ENCODE results near the gene MREG. TPM values are rescaled to one million over a fixed set of nuclear protein-coding genes. Genes with fewer than 3 reads are reported as not detected.

MREG gene
- total RNA-seq, 1 donor from 2014 or later, result 19.1 TPM

- peaks cover 2% of the 10 kb centered on the region for H3K9me3 Mint-ChIP-seq
- DNase-seq (ENCODE audit: low spot score), result no peak
- no peak overlapping the region for H3K27ac ChIP-seq
Measured at GRCh38 chr2:215921895-215922294, 91.5 kb downstream of the MREG start.

GRCh38 chr2:215920244-215921100 lies 92.9 kb downstream of the MREG start:
- Mint-ChIP-seq H3K36me3 (no peaks in the 10 kb centered on the region), H3K4me3 (no peak overlapping the region), H3K4me1 (peaks cover 21% of the 10 kb centered on the region), H3K27me3 (ENCODE audit: insufficient read depth, low read depth) (peaks cover 7% of the 10 kb centered on the region), H3K9me3 (peaks cover 2% of the 10 kb centered on the region), H3K27ac (no peak overlapping the region)
- no peaks in the 10 kb centered on the region for H4K20me1 ChIP-seq (ENCODE audit: low read depth)
- H2AFZ ChIP-seq (replicated peaks), result peak overlapping the region; percentile 80
- peak; percentile 73 for DNase-seq (ENCODE audit: low spot score)
- H3K27me3 ChIP-seq, result no peaks in the 10 kb centered on the region
- no peaks in the 10 kb centered on the region for H3K9me3 ChIP-seq (ENCODE audit: low read depth)
- TF ChIP-seq EZH2phosphoT487 (IDR thresholded peaks at IDR 0.05) (no peak), EZH2 (IDR thresholded peaks at IDR 0.05) (no peak), CTCF (IDR thresholded peaks at IDR 0.05) (peak; percentile 87)
- H3K79me2 ChIP-seq (ENCODE audit: low read depth), result no peaks in the 10 kb centered on the region
- H3K4me2 ChIP-seq, result no peak overlapping the region
- H3K4me1 ChIP-seq, result no peaks in the 10 kb centered on the region
- H3K27ac ChIP-seq, result no peak overlapping the region
- H3K9ac ChIP-seq, result no peak overlapping the region
- H3K36me3 ChIP-seq, result no peaks in the 10 kb centered on the region
- no peak overlapping the region for H3K4me3 ChIP-seq
- peaks cover 3% of the 10 kb centered on the region for H3F3A ChIP-seq (ENCODE audit: low read depth)

More at GRCh38 chr2:215921895-215922294, 91.5 kb downstream of the MREG start:
- peaks cover 7% of the 10 kb centered on the region for H3K27me3 Mint-ChIP-seq (ENCODE audit: insufficient read depth, low read depth)
- Histone ChIP-seq H3K36me3 (no peaks in the 10 kb centered on the region), H3K4me3 (no peak overlapping the region), H2AFZ (replicated peaks) (no peak overlapping the region), H3K9ac (no peak overlapping the region), H3K9me3 (ENCODE audit: low read depth) (no peaks in the 10 kb centered on the region), H3K4me1 (no peaks in the 10 kb centered on the region), H3K27me3 (no peaks in the 10 kb centered on the region), H3F3A (ENCODE audit: low read depth) (peaks cover 3% of the 10 kb centered on the region), H3K79me2 (ENCODE audit: low read depth) (no peaks in the 10 kb centered on the region), H3K4me2 (no peak overlapping the region), H4K20me1 (ENCODE audit: low read depth) (no peaks in the 10 kb centered on the region)
- peaks cover 21% of the 10 kb centered on the region for H3K4me1 Mint-ChIP-seq
- no peaks in the 10 kb centered on the region for H3K36me3 Mint-ChIP-seq
- H3K4me3 Mint-ChIP-seq, result no peak overlapping the region
- H3K27ac Mint-ChIP-seq, result no peak overlapping the region
- TF ChIP-seq CTCF (IDR thresholded peaks at IDR 0.05) (no peak), EZH2phosphoT487 (IDR thresholded peaks at IDR 0.05) (no peak), EZH2 (IDR thresholded peaks at IDR 0.05) (no peak)

- Histone ChIP-seq H3K79me2 (ENCODE audit: low read depth) (no peaks in the 10 kb centered on the region), H3F3A (ENCODE audit: low read depth) (peaks cover 3% of the 10 kb centered on the region), H3K27ac (no peak overlapping the region), H2AFZ (replicated peaks) (peak overlapping the region; percentile 80), H4K20me1 (ENCODE audit: low read depth) (no peaks in the 10 kb centered on the region), H3K27me3 (no peaks in the 10 kb centered on the region), H3K36me3 (no peaks in the 10 kb centered on the region), H3K4me1 (no peaks in the 10 kb centered on the region), H3K9ac (no peak overlapping the region), H3K9me3 (ENCODE audit: low read depth) (no peaks in the 10 kb centered on the region), H3K4me2 (no peak overlapping the region), H3K4me3 (no peak overlapping the region)
- Mint-ChIP-seq H3K4me3 (no peak overlapping the region), H3K4me1 (peaks cover 21% of the 10 kb centered on the region), H3K36me3 (peaks cover 2% of the 10 kb centered on the region), H3K27ac (no peak overlapping the region), H3K9me3 (peaks cover 4% of the 10 kb centered on the region), H3K27me3 (ENCODE audit: insufficient read depth, low read depth) (peaks cover 9% of the 10 kb centered on the region)
- TF ChIP-seq CTCF (IDR thresholded peaks at IDR 0.05), result no peak
- no peak for TF ChIP-seq EZH2phosphoT487 (IDR thresholded peaks at IDR 0.05)
- TF ChIP-seq EZH2 (IDR thresholded peaks at IDR 0.05), result no peak
- DNase-seq (ENCODE audit: low spot score), result no peak
Measured at GRCh38 chr2:215919624-215920243, 93.6 kb downstream of the MREG start.

Data from neural progenitor cell (in vitro differentiated cells).